MM.1S (cell line): Measurements from ENCODE around the gene RASGRF2.

Source experiments
- EZH2 ChIP-seq: fragments of 300-600 bp; sonication (generic); optimal IDR thresholded peaks from 2 replicates; pipeline ENCODE3; 2017; ENCODE audit warnings: low read depth, mild to moderate bottlenecking, antibody characterized with exemption, low read length, mixed read lengths
- EZH2phosphoT487 ChIP-seq: fragments of 300-600 bp; sonication (generic); IDR thresholded peaks from 2 replicates; pipeline ENCODE4 v1.6.1; 2018; ENCODE audit warnings: antibody characterized with exemption, low read length
- TF ChIP-seq, protein P1 (sequence below): fragments of 300-600 bp; sonication (generic); IDR thresholded peaks from 2 replicates; pipeline ENCODE4 v1.5.1; 2016; ENCODE audit warnings: antibody characterized with exemption, low read length, mixed read lengths

DNA sequence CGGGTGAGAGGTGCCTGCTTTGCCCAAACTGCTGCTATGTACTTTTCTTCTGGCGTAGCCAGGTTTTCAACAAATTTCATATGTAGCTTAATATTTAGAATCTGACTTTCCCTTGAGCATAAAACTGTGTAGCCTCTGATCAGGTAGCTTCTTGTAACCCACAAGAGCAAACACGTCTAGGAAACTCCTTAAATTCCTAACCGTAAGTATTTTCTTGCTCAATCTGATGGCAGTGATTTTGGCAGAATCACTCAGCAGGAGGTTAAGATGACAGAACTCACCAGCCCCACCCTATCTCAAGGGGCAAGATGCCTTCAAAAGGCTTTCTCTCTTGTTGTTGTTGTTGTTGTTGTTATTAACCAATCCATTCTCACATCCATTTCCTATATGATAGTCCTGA is 293.7 kb downstream of the RASGRF2 start:
- TF ChIP-seq, protein P1, sequence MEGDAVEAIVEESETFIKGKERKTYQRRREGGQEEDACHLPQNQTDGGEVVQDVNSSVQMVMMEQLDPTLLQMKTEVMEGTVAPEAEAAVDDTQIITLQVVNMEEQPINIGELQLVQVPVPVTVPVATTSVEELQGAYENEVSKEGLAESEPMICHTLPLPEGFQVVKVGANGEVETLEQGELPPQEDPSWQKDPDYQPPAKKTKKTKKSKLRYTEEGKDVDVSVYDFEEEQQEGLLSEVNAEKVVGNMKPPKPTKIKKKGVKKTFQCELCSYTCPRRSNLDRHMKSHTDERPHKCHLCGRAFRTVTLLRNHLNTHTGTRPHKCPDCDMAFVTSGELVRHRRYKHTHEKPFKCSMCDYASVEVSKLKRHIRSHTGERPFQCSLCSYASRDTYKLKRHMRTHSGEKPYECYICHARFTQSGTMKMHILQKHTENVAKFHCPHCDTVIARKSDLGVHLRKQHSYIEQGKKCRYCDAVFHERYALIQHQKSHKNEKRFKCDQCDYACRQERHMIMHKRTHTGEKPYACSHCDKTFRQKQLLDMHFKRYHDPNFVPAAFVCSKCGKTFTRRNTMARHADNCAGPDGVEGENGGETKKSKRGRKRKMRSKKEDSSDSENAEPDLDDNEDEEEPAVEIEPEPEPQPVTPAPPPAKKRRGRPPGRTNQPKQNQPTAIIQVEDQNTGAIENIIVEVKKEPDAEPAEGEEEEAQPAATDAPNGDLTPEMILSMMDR, result no peak
- TF ChIP-seq EZH2 (no peak), EZH2phosphoT487 (no peak)
